DOHH2 (cell line): ENCODE measurements around the gene CA7.
"Not testable (repeated sequence)": the region's sequence is repeated elsewhere in the genome, so short reads cannot be mapped to it uniquely, and the experiment has no call there.

Source experiments
- EZH2phosphoT487 ChIP-seq: fragments of 200-600 bp; sonication (generic); IDR thresholded peaks from 2 replicates; pipeline ENCODE4 v1.6.1; 2017; ENCODE audit warnings: borderline replicate concordance, mild to moderate bottlenecking, antibody characterized with exemption, low read length, moderate library complexity, mixed read lengths
- TF ChIP-seq, protein P1 (sequence below): fragments of 200-600 bp; sonication (generic); IDR thresholded peaks from one replicate; pipeline ENCODE4 v1.5.1; 2014; ENCODE audit warnings: antibody characterized with exemption, mild to moderate bottlenecking, low read depth, low read length; ENCODE audit not compliant: poor library complexity, severe bottlenecking

DNA sequence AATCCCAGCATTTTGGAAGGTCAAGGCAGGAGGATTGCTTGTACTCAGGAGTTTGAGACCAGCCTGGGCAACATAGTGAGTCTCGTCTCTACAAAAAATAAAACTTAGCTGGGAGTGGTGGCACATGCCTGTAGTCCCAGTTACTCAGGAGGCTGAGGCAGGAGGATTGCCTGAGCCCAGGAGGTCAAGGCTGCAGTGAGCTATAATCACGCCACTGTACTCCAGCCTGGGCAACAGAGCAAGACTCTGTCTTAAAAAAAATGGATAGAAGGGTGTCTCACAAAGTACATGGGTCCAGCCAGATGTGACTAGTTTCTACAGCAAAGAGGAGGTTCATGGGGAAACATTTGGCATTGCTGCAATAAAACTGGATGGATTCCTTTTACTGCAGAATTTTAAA is 27.1 kb downstream of the CA7 start:
- TF ChIP-seq, protein P1, sequence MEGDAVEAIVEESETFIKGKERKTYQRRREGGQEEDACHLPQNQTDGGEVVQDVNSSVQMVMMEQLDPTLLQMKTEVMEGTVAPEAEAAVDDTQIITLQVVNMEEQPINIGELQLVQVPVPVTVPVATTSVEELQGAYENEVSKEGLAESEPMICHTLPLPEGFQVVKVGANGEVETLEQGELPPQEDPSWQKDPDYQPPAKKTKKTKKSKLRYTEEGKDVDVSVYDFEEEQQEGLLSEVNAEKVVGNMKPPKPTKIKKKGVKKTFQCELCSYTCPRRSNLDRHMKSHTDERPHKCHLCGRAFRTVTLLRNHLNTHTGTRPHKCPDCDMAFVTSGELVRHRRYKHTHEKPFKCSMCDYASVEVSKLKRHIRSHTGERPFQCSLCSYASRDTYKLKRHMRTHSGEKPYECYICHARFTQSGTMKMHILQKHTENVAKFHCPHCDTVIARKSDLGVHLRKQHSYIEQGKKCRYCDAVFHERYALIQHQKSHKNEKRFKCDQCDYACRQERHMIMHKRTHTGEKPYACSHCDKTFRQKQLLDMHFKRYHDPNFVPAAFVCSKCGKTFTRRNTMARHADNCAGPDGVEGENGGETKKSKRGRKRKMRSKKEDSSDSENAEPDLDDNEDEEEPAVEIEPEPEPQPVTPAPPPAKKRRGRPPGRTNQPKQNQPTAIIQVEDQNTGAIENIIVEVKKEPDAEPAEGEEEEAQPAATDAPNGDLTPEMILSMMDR, result not testable (repeated sequence)
- not testable (repeated sequence) for TF ChIP-seq EZH2phosphoT487
